GM12873 (cell line): ENCODE results near the gene ANKRD37.

Experiments used
- CTCF ChIP-seq: IDR thresholded peaks from 2 replicates; pipeline ENCODE4 v1.5.1; 2012; ENCODE audit warnings: low read depth, mild to moderate bottlenecking, moderate library complexity, low read length, control low read depth; ENCODE audit not compliant: insufficient read depth; ENCODE audit errors: missing control alignments

Gene ANKRD37

GRCh38 chr4:185381288-185382196 lies 15.1 kb upstream of the ANKRD37 start:
- TF ChIP-seq CTCF, result no peak

- no peak for TF ChIP-seq CTCF
Observed at GRCh38 chr4:185382754-185383153, 13.9 kb upstream of the ANKRD37 start.

GRCh38 chr4:185383451-185383850 lies 13.2 kb upstream of the ANKRD37 start:
- no peak for TF ChIP-seq CTCF

GRCh38 chr4:185384061-185384460 lies 12.6 kb upstream of the ANKRD37 start:
- no peak for TF ChIP-seq CTCF

GRCh38 chr4:185384930-185385331 lies 11.7 kb upstream of the ANKRD37 start:
- no peak for TF ChIP-seq CTCF

GRCh38 chr4:185387957-185388356 lies 8.7 kb upstream of the ANKRD37 start:
- no peak for TF ChIP-seq CTCF

GRCh38 chr4:185390941-185391340 lies 5.7 kb upstream of the ANKRD37 start:
- TF ChIP-seq CTCF, result no peak
